ENCODE data around the gene BACH1.

The BACH1 gene

GRCh38 chr21:29305068-29305467 is 6.3 kb downstream of the BACH1 start:
- no peaks in the 10 kb centered on the region for H3K27me3 ChIP-seq (ENCODE audit: control insufficient read depth, insufficient read depth, low read length)
- peaks cover 64% of the 10 kb centered on the region for H3K4me1 ChIP-seq (ENCODE audit: control insufficient read depth, insufficient read depth, low read length)
- H3K9me3 ChIP-seq (replicated peaks; ENCODE audit: low read length): no peaks in the 10 kb centered on the region
- H3K4me2 ChIP-seq (ENCODE audit: low read length): peak overlapping the region; percentile 57
- H3K9ac ChIP-seq (ENCODE audit: low read depth, low read length): peak overlapping the region; percentile 35
- H3K36me3 ChIP-seq (ENCODE audit: insufficient read depth, low read length): peaks cover 8% of the 10 kb centered on the region
- H3K4me3 ChIP-seq (ENCODE audit: low read length): no peak overlapping the region

GRCh38 chr21:29305561-29305960 is 6.8 kb downstream of the BACH1 start:
- H3K27me3 ChIP-seq (ENCODE audit: control insufficient read depth, insufficient read depth, low read length): no peaks in the 10 kb centered on the region
- no peaks in the 10 kb centered on the region for H3K9me3 ChIP-seq (replicated peaks; ENCODE audit: low read length)
- peaks cover 12% of the 10 kb centered on the region for H3K36me3 ChIP-seq (ENCODE audit: insufficient read depth, low read length)
- peak overlapping the region; percentile 35 for H3K9ac ChIP-seq (ENCODE audit: low read depth, low read length)
- H3K4me2 ChIP-seq (ENCODE audit: low read length): peak overlapping the region; percentile 57
- H3K4me3 ChIP-seq (ENCODE audit: low read length): no peak overlapping the region
- H3K4me1 ChIP-seq (ENCODE audit: control insufficient read depth, insufficient read depth, low read length): peaks cover 61% of the 10 kb centered on the region

DNA sequence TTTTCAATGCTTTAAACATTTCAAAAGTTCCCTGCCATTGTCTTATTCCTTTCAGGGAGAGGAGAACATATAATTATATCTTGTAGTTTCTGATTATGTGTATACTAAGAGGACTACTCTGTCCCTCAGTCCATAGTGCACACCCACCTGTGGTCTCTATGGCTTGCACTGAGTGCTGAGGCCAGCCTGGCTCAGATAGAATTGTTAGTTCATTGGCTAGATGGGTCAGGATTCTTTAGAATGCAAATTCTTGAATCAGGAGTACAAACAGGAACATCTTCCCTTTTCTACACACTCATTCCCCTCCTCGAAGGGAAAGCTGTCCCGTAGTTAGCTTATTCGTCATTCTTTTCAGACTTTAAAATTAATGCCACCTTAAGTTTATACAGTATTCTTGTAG is 8.2 kb downstream of the BACH1 start:
- Histone ChIP-seq H3K27me3 (ENCODE audit: control insufficient read depth, insufficient read depth, low read length) (no peaks in the 10 kb centered on the region), H3K4me1 (ENCODE audit: control insufficient read depth, insufficient read depth, low read length) (peaks cover 52% of the 10 kb centered on the region), H3K4me3 (ENCODE audit: low read length) (no peak overlapping the region), H3K9me3 (replicated peaks; ENCODE audit: low read length) (no peaks in the 10 kb centered on the region), H3K36me3 (ENCODE audit: insufficient read depth, low read length) (peaks cover 15% of the 10 kb centered on the region), H3K9ac (ENCODE audit: low read depth, low read length) (no peak overlapping the region), H3K4me2 (ENCODE audit: low read length) (no peak overlapping the region)

GRCh38 chr21:29307718-29308455 is 9.2 kb downstream of the BACH1 start:
- H3K36me3 ChIP-seq (ENCODE audit: insufficient read depth, low read length): peaks cover 20% of the 10 kb centered on the region
- no peak overlapping the region for H3K4me3 ChIP-seq (ENCODE audit: low read length)
- H3K9ac ChIP-seq (ENCODE audit: low read depth, low read length): no peak overlapping the region
- H3K4me1 ChIP-seq (ENCODE audit: control insufficient read depth, insufficient read depth, low read length): peaks cover 43% of the 10 kb centered on the region
- H3K27me3 ChIP-seq (ENCODE audit: control insufficient read depth, insufficient read depth, low read length): no peaks in the 10 kb centered on the region
- H3K4me2 ChIP-seq (ENCODE audit: low read length): no peak overlapping the region
- H3K9me3 ChIP-seq (replicated peaks; ENCODE audit: low read length): no peaks in the 10 kb centered on the region

GRCh38 chr21:29308456-29308783 is 9.7 kb downstream of the BACH1 start:
- peaks cover 39% of the 10 kb centered on the region for H3K4me1 ChIP-seq (ENCODE audit: control insufficient read depth, insufficient read depth, low read length)
- no peaks in the 10 kb centered on the region for H3K27me3 ChIP-seq (ENCODE audit: control insufficient read depth, insufficient read depth, low read length)
- H3K36me3 ChIP-seq (ENCODE audit: insufficient read depth, low read length): peaks cover 23% of the 10 kb centered on the region
- H3K4me2 ChIP-seq (ENCODE audit: low read length): no peak overlapping the region
- H3K4me3 ChIP-seq (ENCODE audit: low read length): no peak overlapping the region
- H3K9ac ChIP-seq (ENCODE audit: low read depth, low read length): no peak overlapping the region
- no peaks in the 10 kb centered on the region for H3K9me3 ChIP-seq (replicated peaks; ENCODE audit: low read length)

- Histone ChIP-seq H3K36me3 (ENCODE audit: insufficient read depth, low read length) (peaks cover 25% of the 10 kb centered on the region), H3K27me3 (ENCODE audit: control insufficient read depth, insufficient read depth, low read length) (no peaks in the 10 kb centered on the region), H3K4me1 (ENCODE audit: control insufficient read depth, insufficient read depth, low read length) (peaks cover 43% of the 10 kb centered on the region), H3K9me3 (replicated peaks; ENCODE audit: low read length) (no peaks in the 10 kb centered on the region), H3K4me3 (ENCODE audit: low read length) (no peak overlapping the region), H3K9ac (ENCODE audit: low read depth, low read length) (no peak overlapping the region), H3K4me2 (ENCODE audit: low read length) (no peak overlapping the region)
Measured at GRCh38 chr21:29309703-29310102, 11.0 kb downstream of the BACH1 start.

DNA sequence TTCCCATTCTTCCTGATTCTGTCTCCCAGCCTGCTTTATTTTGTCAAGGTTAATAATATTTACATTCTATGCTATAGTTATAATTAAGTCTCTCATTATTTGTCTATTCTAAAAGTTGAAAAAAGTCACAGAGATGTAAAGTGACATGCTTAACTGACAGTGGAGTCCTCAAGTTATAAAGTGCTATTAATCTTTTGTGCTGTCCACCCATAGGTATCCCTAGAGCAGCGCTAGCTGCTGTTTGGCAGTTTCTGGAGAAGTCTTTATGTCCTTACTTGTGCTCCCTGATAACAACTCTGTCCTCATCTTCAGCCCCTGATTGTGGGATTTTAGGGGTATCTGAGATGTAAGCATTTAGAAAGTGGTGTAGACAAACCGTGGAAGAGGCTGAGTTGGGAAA is 13.1 kb downstream of the BACH1 start:
- peaks cover 48% of the 10 kb centered on the region for H3K4me1 ChIP-seq (ENCODE audit: control insufficient read depth, insufficient read depth, low read length)
- peaks cover 17% of the 10 kb centered on the region for H3K36me3 ChIP-seq (ENCODE audit: insufficient read depth, low read length)
- no peak overlapping the region for H3K4me3 ChIP-seq (ENCODE audit: low read length)
- no peak overlapping the region for H3K9ac ChIP-seq (ENCODE audit: low read depth, low read length)
- no peaks in the 10 kb centered on the region for H3K27me3 ChIP-seq (ENCODE audit: control insufficient read depth, insufficient read depth, low read length)
- H3K9me3 ChIP-seq (replicated peaks; ENCODE audit: low read length): no peaks in the 10 kb centered on the region
- no peak overlapping the region for H3K4me2 ChIP-seq (ENCODE audit: low read length)

- no peak overlapping the region for H3K9ac ChIP-seq (ENCODE audit: low read depth, low read length)
- H3K36me3 ChIP-seq (ENCODE audit: insufficient read depth, low read length): peaks cover 17% of the 10 kb centered on the region
- no peak overlapping the region for H3K4me2 ChIP-seq (ENCODE audit: low read length)
- H3K4me3 ChIP-seq (ENCODE audit: low read length): no peak overlapping the region
- H3K4me1 ChIP-seq (ENCODE audit: control insufficient read depth, insufficient read depth, low read length): peaks cover 54% of the 10 kb centered on the region
- H3K9me3 ChIP-seq (replicated peaks; ENCODE audit: low read length): no peaks in the 10 kb centered on the region
- no peaks in the 10 kb centered on the region for H3K27me3 ChIP-seq (ENCODE audit: control insufficient read depth, insufficient read depth, low read length)
Measured at GRCh38 chr21:29312981-29313380, 14.3 kb downstream of the BACH1 start.

DNA sequence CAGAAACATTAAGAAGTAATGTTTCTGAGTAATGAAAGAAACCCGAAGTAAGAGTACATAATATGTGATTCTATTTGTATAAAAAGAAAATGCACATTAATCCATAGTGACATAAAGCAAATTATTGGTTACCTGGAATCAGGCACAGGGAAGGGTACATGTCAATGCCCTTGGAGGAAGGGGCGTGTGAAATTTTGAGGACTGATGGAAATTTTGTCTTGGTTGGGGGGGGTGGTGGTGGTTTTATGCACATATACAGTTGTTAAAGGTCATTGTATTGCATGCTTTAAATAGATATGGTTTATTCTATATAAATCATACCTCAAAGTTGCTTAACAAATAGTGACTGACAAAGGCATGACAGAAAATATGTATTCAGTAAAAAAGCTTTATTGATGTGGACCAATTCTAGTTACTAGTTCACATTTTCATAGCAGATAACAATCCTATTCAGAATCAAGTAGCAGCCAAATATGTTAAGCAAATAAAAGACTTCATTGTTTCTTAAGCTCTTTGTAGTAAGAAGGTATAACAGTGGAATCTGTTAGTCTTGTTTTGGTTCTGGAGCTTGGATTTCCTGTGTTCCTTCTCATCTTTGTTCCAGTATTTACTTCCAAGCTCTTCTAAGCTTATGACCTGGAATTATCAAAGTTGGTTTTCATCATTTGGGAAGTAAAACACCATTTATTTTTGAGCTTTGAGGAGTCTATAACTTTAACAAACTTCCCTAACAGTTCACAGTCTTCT is 15.1 kb downstream of the BACH1 start:
- Histone ChIP-seq H3K4me1 (ENCODE audit: control insufficient read depth, insufficient read depth, low read length) (peaks cover 52% of the 10 kb centered on the region), H3K4me2 (ENCODE audit: low read length) (peak overlapping the region; percentile 12), H3K9ac (ENCODE audit: low read depth, low read length) (no peak overlapping the region), H3K9me3 (replicated peaks; ENCODE audit: low read length) (no peaks in the 10 kb centered on the region), H3K27me3 (ENCODE audit: control insufficient read depth, insufficient read depth, low read length) (no peaks in the 10 kb centered on the region), H3K36me3 (ENCODE audit: insufficient read depth, low read length) (peaks cover 21% of the 10 kb centered on the region), H3K4me3 (ENCODE audit: low read length) (no peak overlapping the region)

DNA sequence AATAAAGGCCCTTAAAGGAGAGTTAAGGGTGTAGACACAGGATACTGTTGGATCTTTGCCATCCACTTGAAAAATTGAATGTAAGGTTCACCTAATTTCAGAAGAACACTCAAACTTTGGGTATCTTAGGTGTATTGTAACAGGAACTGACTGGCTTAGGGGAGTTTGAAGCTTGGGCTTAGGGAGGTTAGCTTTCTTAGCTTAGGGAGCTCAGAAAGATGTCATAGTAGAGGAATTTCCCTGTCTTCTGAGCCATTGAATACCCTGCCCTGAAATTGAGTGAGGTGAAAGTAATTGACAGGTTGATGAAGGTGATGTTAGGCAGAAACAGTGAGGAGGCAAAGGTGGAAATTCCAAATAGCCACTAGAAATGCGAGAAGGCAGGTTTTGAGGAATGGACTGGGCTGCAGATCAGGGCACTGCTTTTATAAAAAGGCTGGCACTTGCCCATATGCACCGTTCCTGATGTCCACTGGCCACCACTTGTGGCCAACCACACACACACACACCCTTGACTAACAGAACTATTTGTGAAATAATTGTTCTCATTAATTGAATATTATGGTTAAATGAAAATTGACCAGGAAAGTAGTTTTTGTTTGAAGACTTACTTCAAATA is 16.5 kb downstream of the BACH1 start:
- Histone ChIP-seq H3K4me3 (ENCODE audit: low read length) (no peak overlapping the region), H3K4me1 (ENCODE audit: control insufficient read depth, insufficient read depth, low read length) (peaks cover 51% of the 10 kb centered on the region), H3K9ac (ENCODE audit: low read depth, low read length) (no peak overlapping the region), H3K27me3 (ENCODE audit: control insufficient read depth, insufficient read depth, low read length) (no peaks in the 10 kb centered on the region), H3K9me3 (replicated peaks; ENCODE audit: low read length) (no peaks in the 10 kb centered on the region), H3K36me3 (ENCODE audit: insufficient read depth, low read length) (peaks cover 21% of the 10 kb centered on the region), H3K4me2 (ENCODE audit: low read length) (no peak overlapping the region)

DNA sequence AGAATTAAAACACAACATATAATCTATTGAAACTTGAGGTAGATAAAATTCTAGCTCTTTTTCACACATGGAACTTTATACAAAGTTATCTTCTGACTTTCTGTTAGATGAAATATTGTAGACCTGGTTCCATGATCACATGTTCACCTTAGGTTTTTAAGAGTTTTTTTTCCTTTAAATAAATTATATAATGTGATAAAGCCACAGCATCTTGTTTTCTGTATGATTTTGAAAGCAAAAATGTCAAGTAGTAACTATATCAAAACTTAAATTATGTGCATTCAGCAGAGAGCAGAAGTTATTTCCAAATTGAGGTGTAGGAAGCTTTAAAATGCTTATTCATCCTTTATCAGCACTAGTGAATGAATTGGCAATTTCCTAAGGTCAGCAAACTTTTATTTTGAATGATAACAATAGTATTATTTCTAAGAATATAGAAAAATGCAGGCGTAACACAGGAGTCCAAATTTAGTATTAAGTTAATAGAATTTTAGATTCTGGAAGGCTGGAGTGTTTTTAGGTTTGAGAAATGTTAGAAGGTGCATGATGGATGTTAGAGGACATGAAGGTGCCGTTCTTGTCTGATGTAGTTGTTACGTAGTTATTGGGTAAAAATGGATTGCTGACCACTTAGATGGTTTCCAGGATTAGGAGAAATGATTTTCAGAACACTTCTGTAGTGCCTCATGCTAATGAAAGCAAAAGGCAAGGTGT is 17.5 kb downstream of the BACH1 start:
- Histone ChIP-seq H3K4me2 (ENCODE audit: low read length) (no peak overlapping the region), H3K4me3 (ENCODE audit: low read length) (no peak overlapping the region)

More for the DNA sequence above, 17.5 kb downstream of the BACH1 start:
- no peaks in the 10 kb centered on the region for H3K27me3 ChIP-seq (ENCODE audit: control insufficient read depth, insufficient read depth, low read length)
- H3K9me3 ChIP-seq (replicated peaks; ENCODE audit: low read length): no peaks in the 10 kb centered on the region
- no peak overlapping the region for H3K9ac ChIP-seq (ENCODE audit: low read depth, low read length)
- peaks cover 18% of the 10 kb centered on the region for H3K36me3 ChIP-seq (ENCODE audit: insufficient read depth, low read length)
- peaks cover 51% of the 10 kb centered on the region for H3K4me1 ChIP-seq (ENCODE audit: control insufficient read depth, insufficient read depth, low read length)

Measured in skeletal muscle satellite cell (primary cell).